SW 1271 (cell line): Measurements from ENCODE around the gene KCNIP4.
A peak's percentile ranks its signal among the peaks of the same experiment; 100 is the strongest.
"Not testable (repeated sequence)": the region's sequence is repeated elsewhere in the genome, so short reads cannot be mapped to it uniquely, and the experiment has no call there.

Experiments
- DNase-seq, 2 experiments: peaks; one replicate each; lab custom pipeline; 2025; lab: John Stamatoyannopoulos, UW

The KCNIP4 gene

GRCh38 chr4:21948347-21949072 lies at the start of gene KCNIP4:
Gene KCNIP4, minus strand, starts transcription at chr4:21948772.
- no peak for DNase-seq

DNA sequence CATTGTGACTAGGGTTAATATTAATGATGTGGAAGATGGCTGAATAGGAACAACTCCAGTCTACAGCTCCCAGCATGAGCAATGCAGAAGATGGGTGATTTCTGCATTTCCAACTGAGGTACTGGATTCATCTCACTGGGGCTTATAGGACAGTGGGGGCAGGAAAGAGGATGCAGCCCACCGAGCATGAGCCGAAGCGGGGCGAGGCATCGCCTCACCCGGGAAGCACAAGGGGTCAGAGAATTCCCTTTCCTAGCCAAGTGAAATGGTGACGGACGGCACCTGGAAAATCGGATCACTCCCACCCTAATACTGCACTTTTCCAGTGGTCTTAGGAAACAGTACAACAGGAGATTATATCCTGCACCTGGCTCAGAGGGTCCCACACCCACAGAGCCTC lies 48.0 kb upstream of the KCNIP4 start:
- DNase-seq, result not testable (repeated sequence)

- DNase-seq, result no peak
These were observed 43.8 kb upstream of the KCNIP4 start for GRCh38 chr4:21992330-21992729.

DNA sequence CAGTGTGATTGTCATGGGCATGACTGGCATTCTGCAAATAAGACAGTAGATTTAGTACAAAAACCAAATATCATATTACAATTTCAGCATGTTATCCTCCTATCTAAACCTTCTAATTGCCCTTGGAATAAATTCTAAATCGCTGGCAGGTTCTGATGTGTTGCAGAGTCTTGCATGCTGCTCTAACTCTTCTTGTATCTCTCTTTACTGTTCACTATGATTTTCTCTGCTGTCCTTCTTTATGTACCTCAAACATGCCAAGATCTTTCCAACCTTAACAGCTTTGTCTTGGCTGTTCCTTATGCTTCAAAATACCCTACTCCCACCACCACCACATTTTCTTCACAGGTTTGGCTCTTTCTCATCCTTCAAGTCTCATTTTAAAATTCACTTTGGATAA lies 43.0 kb upstream of the KCNIP4 start:
- no peak for DNase-seq

DNA sequence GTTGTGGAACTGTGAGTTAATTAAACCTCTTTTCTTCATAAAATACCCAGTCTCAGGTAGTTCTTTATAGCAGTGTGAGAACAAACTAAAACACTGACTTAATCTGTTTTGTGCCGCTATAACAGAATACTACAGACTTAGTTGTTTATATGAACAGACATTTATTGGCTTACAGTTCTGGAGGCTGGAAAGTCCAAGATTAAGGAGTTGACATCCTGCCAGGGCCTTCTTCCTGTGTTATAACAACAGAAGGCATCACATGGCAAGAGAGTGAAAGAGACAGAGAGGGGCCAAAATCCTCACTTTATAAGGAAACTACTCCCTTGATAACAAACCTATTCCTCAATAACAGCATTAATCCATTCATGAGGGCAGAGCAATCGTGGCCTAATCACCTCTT lies 42.5 kb upstream of the KCNIP4 start:
- no peak for DNase-seq

- DNase-seq, result no peak
These were observed 40.8 kb upstream of the KCNIP4 start for GRCh38 chr4:21989351-21989750.

DNA sequence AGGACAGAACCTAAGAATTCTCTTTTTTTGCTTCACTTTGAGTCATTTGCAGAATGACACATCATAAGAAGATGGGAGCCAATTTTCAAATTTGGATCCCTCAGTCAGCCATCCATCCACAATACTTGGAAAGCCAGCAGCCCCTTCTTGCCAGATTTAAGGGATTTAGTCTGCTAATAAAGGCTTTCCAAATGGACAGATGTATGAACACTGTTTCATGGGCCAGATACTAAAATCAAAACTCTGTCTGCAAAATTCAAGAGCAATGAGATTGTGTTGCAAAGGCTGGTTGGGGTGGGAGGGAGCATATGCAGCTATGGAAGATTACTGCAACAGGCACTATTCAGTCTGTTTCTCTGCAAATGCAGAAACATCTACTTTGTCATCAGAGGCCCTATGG lies 37.7 kb upstream of the KCNIP4 start:
- DNase-seq, result no peak

DNA sequence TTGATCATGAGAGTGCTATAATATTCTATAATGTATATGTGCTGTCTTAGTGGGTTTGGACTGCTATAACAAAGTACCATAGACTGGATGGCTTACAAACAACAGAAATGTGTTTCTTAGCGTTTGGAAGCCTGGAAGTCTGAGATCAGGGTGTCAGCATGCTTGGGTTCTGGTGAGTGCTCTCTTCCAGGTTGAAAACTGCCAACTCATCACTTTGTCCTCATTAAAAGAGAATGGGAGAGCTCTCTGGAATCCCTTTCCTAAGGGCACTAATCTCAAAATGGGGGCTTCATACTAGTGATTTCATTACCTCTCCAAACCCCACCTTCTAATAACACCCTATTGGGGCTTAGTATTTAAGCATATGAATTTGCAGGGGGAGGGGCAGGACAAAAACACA lies 33.5 kb upstream of the KCNIP4 start:
- no peak for DNase-seq

DNA sequence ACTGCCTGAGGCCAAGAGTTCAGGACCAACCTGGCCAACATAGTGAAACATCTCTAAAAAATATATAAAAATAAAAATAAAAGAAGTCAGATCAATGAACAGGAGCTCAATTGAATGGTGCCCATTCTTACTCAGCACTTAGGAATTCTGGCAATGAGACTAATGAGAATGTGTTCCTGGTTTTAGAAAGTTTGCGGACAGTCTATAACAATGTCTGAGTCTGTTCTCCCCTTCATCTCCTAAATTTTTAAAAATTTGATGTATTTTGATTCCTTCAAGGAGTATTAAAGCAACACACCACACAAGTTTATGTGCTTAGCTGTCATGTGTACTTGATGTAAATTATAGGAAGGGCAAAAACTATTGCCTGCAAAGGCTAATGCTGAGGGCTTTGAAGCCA lies 30.6 kb upstream of the KCNIP4 start:
- no peak for DNase-seq

- DNase-seq, result no peak
These were observed 27.6 kb upstream of the KCNIP4 start for GRCh38 chr4:21976166-21976565.

GRCh38 chr4:21973850-21974249 lies 25.3 kb upstream of the KCNIP4 start:
- no peak for DNase-seq

- DNase-seq, result no peak
These were observed 16.3 kb upstream of the KCNIP4 start for GRCh38 chr4:21964762-21965319.

- DNase-seq, result no peak
These were observed 14.1 kb upstream of the KCNIP4 start for GRCh38 chr4:21962691-21963090.

DNA sequence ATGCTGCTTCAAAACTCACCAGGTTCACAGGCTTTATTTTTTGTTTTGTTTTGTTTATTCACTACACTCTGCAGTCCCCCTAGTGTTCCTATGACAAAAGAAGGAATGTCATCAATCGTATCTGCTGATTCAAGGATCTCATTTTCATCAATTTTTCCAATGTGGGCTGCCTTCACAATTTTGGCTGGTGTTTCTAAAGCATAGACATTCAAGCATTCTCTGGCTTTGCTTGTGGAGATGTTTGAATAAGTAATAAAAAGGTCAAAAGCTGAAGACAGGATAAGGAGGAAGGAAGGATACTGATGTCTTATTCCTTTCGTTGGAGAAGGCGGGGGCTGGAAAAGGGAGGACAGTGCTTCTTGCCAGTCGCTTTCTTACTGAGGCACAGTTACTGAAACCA lies 12.2 kb upstream of the KCNIP4 start:
- DNase-seq, result no peak

DNA sequence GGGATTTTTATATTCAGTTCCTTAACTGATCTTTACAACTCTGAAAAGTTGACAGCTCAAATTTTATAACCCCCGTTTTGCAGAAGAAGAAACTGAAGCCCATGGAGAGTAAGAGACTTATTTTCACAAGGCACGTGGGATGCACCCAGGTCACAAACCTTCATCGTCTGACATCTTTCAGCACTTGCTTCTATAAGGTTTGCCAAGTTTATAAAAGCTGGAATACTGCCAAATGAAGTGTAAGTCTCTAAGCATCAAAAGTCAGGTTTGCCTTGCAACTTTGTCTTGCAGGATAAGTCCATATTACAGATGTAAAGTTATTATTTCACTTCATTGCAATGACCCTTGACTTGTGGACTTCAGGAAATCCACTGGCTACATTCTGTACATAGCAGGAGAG lies 6.3 kb upstream of the KCNIP4 start:
- no peak for DNase-seq

DNA sequence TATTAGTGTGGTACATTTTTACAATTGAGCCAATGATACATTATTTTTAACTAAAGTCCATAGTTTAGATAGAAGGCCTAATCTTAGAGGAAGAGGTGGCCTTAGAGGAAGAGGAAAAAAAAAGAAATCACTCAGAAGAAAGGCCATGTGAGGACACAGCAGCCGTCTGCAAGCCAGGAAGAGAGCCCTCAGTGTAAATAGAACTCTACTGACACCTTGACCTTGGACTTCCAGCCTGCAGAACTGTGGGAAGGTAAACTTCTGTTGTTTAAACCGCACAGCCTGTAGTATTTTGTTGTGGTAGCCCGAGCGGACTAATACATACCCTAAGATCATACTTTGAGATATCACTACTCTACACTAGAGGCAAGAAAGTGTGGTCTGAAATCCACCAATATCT lies 5.1 kb upstream of the KCNIP4 start:
- no peak for DNase-seq

- DNase-seq, result no peak
These were observed 4.0 kb upstream of the KCNIP4 start for GRCh38 chr4:21952549-21952948.

DNA sequence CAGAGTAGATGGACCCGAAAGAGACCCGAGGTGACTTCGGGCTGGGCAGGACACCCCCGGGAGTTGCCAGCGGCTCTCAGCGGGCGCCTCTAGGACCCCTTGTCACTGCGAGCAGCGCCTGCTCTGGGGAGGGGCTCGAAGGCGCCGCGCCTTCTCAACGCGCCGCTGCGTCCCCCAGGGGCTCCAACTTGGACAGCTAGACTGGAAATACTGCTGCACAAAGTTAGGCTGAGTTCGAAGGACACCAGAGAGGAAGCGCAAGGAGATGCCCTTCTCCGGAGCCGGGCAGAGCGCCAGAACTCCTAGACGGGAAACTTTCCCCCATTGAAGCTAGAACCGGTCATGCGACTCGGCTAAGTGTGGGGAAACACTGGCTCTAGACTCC lies 493 bp upstream of the KCNIP4 start:
- no peak for DNase-seq

DNA sequence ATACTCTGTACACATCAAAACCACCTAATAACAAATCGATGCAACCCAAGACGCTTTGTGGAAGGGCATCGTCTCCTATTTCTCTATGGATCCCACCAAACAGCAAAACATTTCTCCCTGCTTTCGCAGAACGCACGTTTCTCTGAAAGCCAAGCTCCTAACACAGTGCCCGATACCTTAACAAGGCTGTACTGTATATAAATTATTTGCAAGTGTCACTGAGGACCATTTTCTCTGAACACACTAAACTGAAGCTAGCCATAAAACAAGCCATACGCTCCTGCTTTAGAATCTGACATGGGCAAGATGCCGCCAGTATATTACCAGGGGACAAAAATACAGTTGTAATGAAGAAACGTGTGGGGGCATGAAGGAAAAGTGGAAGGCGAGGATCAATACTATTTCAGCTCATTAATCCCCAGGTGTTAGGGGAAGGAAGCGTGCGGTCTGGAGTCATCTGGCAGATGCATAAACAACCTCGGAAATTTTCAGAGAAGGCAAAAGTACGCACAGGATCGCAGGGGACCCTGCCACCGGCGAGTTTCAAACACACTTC lies 703 bp downstream of the KCNIP4 start:
- DNase-seq, result no peak

DNA sequence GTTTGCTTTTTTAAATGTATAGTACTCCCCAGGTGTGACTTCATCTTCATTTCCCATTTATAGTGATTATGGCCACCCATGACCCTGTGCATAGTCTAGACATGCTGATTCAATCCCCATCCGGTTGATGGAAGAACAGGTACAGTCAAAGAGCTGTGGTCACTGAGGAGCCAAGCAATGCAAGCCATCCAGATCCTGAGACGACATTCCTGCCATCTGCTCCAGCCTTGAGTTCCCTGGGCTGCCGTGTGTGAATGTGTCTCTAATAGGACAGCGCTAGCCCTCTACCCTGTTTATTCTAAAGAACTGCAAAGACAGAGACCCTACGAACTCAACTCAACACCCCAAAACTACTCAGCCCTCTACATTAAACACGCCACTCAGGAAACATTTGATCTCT lies 1.7 kb downstream of the KCNIP4 start:
- DNase-seq, result no peak

GRCh38 chr4:21921526-21922180 lies 26.9 kb downstream of the KCNIP4 start:
- no peak for DNase-seq

DNA sequence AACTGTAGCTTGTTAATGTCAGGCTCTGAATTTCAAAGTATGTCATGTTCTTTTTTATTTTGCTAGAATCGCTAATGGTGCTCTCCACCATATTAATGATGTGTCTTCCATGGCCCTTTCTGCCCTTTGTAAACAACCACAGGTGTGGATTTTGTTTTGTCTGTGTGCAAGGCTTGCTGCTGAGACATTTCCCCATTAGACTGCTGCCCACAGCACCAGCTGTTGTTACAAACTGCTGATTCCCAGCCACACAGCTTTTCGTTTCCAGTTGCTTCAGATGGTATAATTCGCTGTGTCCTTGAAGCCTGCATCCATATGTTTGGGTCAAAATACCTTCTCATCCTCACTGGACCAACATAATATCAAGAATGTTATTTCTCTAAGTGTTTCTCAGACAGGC lies 32.8 kb downstream of the KCNIP4 start:
- no peak for DNase-seq

- DNase-seq, result peak in 1 of 2 experiments; percentile 12
These were observed 46.7 kb downstream of the KCNIP4 start for GRCh38 chr4:21901831-21902230.
